ENCODE results near the gene GTPBP8.

The GTPBP8 gene

DNA sequence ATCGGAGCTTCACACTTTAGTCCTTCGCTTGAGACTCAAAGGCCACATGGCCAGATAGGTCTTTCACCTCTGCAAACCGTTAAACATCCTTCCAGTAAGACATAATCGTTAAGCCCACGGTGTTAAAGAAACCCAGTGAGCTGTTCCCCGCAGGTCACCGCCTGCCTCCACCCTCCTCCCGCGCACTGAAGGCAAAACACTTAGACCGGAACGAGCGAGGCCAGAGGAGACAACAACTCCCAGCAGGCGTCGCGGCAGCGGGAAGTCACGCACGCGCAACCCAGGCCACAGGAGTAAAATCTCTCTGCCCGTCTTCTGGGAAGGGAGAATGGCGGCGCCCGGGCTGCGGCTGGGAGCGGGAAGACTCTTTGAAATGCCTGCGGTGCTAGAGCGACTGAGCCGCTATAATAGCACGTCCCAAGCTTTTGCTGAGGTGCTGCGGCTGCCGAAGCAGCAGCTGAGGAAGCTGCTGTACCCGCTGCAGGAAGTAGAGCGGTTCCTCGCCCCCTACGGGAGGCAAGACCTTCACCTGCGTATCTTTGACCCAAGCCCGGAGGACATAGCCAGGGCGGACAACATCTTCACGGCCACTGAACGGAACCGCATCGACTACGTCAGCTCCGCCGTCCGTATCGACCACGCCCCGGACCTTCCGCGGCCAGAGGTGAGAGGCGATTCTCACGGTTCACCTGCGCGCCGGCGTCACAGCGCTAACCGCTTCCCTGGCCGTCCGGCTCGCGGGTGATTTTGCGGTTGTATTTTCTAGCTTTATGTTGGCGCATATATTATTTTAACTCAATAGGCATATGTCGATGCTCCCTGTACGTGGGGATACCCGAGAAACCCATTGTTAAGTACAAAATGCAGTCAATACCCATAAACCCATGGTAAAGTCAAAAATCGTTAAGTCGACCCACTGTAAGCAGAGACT, at the start of gene GTPBP8:
GTPBP8 (plus strand) TSS at position 313 of the 931 bp plus-strand sequence; CDS start at position 329, 16 bp downstream.
- DNase-seq: peak; percentile 83

DNA sequence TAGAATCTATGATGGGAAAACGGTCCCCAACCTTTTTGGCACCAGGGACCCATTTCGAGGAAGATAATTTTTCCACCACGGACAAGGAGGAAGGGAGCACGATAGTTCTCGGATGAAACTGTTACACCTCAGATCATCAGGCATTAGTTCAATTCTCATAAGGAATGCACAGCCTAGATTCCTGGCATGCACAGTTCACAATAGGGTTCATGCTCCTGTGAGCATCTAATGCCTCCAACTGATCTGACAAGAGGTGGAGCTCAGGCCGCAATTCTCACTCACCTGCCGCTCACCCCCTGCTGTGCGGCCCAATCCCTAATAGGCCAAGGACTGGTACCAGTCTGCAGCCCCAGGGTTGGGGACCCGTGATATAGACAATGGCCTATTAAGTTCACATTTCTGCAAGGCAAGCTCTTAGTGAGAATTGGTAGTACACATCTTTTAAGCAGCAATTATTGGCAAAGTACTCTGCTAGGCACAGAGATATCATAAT, 42.4 kb upstream of the GTPBP8 start:
- DNase-seq: no peak

DNA sequence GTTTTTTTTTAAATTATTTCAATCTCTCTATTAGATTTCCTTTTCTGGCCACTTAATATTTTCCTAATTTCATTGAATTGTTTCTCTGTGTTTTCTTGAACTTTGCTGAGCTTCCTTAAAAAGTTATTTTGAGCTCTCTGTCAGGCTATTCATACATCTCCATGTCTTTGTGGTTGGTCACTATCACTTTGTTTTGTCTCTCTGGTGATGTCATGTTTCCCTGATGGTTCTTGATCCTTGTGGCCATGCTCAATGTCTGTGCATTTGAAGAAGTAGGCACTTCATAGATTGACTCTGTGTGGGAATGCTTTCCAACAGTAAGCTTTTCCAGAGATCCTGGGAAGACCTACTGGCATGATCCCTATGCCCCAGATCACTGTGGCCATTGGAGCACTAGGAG, 34.4 kb upstream of the GTPBP8 start:
- no peak for DNase-seq

DNA sequence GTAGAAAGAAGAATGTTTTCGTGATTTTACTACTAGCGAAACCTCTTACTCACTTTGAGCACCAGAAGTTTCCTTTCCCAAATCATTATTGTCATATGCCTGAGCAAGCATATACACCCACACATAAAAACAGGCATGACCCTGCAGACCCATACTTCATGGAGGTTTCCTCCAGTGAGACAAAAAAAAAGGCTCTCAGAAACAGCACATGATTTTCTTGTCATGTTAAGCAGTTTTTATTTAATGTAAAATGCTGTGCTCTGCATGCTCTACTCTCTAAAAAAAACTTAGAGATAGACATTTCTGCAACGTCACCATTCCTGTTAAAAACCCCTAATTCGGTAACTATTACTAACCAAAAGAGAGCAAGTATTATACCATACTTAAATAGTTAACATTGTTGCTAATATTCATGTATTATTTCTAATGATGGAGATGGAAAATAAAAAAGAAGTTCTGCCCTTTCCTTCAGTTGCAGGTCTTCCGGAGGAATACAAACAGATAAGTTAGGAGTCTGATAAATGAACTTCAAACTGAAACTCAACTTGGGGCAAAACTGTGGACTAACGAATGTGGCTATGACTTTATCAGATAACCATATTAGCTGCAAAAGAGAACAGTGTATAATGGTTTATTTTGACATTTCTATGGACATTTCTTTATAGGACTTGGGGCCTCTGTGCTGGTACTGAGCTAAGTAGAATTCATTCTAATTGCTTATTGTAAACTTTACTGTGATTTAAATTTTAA, 31.8 kb upstream of the GTPBP8 start:
- DNase-seq: no peak

DNA sequence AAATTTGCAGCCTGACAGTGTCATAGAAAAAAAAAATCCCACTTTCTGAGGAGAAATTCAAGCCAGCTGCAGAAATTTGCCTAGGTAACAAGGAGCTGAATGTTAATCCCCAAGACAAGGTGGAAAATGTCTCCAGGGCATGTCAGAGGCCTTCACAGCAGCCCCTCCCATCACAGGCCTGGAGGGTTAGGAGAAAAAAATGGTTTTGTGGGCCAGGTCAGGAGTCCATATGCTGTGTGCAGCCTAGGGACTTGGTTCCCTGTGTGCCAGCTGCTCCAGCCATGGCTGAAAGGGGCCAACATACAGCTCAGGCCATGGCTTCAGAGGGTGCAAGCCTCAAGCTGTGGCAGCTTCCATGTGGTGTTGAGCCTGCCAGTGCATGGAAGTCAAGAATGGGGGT, 27.1 kb upstream of the GTPBP8 start:
- no peak for DNase-seq

DNA sequence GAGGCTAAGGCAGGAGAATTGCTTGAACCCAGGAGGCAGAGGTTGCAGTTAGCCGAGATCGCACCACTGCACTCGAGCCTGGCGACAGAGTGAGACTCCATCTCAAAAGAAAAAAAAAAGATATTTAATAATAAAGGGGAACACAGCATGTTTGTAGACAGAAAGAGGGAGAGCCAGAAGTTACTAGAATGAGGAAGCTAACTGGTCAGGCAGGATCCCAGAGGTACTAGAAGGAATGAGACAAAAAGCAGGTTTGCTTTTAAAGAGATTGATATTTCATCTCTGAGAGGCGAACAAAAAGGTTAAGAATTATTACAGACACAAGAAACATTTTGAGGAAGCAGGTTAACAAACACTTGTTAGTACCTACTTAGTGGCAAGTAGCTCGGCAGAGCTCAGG, 25.1 kb upstream of the GTPBP8 start:
- no peak for DNase-seq

DNA sequence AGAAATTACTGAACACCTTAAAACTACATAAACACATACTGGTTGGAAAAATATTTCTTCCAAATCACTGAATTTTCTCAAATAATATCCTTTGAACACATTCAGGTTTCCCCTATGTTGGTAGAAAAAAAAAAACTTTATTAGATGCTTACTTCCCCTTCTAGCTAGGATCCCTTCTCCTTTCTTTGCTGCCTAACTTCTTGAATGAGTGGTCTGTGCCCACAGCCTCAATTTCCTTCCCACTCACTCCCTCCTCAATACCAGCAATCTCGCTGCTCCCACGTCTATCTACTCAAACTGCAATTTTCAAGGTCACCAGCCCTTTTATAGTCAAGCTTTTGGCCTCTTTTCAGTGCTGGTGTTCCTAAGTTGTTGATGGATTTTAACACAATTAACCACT, 24.2 kb upstream of the GTPBP8 start:
- DNase-seq: no peak

DNA sequence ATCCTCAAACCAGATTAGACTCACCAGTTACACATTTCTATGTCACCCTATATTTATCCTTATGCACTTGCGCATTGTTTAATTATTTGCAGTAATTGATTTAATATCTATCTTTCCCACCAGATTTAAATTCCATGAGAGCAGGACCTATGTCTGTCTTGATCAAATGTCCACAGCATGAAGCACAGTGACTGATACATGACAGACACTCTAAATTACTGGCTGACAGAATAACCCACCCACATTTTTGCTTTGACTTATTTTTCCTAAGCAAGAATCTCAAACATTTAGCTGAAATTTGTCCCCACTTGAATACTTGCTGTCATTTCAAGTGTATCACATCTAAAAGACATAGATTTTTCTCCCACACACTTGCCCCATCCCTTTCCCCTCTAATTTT, 23.4 kb upstream of the GTPBP8 start:
- DNase-seq: no peak

DNA sequence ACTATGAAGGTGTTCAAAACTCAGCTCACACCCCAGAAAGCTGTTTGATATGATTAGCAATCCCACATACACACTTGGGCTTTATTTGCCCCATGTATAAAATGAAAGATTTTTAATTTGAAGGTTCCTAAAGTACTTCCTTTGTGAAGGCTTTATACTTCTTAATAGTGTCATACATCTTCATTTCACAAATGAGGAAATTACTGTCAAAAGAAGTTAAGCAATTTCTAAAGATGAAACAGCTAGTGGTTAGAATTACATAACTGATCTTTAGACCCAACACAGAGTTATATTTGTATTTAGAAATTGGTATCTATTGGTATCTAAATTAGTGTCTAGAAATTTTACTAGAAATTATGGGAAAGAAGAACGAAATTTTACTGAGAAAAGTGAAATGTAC, 23.0 kb upstream of the GTPBP8 start:
- DNase-seq: no peak

DNA sequence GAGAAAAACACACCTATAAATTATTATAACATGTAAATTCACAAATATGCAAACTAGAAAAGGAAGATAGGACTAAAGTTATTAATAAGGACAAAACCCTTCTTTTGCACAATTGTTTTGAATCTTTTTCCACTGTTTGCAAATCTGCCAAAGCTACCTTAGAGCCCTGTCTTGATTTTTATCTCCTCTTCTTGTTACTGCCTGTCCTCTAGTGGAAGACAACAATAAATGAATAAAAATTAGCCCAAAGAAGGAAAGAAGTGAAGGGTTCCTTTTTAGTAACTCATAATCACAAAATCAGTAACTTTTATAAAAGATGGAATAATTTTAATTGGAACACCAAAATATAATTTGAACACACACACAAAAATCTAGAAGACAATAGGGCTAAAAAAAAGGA, 18.6 kb upstream of the GTPBP8 start:
- no peak for DNase-seq

DNA sequence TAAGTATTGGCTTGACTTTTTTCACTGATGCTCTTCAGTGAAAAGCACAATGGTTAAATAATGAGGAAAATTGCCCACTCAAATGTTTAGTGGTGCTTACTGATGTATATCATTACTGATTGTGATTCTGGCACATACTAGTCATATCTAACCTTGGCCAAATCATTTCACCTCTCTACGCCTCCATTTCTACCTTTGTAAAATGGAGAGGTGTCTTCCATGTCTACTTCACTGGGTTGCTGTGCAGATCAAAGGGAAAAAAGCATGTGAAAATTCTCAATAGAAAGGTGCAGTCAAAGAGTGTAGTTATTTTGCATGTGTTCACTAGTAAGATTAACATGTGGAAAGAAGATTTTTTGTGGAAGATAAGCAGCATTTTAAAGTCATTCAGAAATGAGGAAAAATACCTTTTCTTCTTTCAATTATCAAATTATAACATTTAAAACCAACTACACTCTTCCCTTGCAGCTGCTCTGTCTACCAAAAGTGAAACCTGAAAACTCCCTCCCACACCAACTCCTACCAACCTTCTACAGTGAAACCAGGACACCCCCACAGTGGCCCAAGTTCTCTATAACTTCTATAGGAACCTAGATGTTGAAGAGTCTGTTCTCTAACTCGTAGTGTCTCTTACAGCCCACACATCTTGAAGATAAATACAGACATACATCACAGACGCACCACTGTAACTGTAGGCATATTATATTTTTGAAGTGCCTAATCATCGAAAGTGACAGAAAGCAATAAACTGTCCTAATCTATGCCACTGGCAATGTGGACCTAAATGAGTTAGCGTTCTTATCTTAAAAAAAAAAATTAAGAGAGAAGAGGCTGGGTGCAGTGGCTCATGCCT, 17.2 kb upstream of the GTPBP8 start:
- no peak for DNase-seq

DNA sequence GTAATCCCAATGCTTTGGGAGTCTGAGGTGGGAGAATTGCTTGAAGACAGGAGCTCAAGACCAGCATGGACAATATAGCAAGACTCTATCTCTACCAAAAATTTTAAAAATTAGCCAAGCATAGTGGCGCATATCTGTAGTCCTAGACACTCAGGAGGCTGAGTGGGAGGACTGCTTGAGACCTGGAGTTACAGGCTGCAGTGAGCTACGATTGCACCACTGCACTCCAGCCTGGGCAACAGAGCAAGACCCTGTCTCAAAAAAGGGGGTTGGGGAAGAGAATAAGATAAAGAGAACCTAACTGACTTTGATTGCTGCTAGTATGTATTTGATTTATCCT, 16.6 kb upstream of the GTPBP8 start:
- no peak for DNase-seq

DNA sequence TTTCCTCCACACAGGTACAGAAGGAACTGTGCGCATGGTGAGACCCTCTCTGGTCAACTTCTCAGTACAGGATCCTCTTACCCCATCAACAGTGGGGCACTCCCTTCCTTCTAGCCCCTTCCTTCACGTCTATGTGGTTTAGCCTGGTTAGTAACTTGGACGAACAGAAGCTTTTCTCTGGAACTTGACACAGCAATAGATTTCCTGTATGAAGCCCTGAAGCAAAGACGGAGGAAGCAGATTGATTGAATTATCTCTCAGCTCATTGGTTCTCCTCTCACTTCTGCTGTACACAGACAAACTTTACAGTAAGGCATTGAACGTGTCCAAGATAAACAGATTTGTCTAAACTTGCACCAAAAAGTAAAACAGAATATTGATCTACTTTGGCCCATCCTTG, 15.9 kb upstream of the GTPBP8 start, which contains the start of gene CD200R1:
CD200R1 (minus strand) TSS at position 210 of the 400 bp plus-strand sequence. CDS start 246 bp downstream, outside the sequence.
- DNase-seq: no peak

DNA sequence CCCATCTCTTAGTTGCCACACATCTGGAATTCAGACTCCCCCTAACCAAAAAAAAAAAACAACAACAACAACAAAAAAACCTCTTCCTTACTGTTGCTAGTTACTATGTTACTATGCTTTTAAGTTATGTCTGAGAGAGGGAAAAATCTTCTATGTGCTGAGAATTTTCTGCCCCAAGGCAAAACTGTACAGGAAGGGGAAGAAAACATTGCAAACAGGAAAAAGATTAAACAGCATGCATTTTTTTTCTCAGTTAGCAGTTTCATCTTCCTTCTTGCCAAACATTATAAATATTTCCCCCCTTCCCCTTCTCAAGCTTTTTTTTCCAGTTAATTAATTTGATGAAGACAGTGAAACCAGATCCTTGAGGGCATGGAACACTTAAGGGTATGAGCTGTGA, 14.8 kb upstream of the GTPBP8 start:
- no peak for DNase-seq

DNA sequence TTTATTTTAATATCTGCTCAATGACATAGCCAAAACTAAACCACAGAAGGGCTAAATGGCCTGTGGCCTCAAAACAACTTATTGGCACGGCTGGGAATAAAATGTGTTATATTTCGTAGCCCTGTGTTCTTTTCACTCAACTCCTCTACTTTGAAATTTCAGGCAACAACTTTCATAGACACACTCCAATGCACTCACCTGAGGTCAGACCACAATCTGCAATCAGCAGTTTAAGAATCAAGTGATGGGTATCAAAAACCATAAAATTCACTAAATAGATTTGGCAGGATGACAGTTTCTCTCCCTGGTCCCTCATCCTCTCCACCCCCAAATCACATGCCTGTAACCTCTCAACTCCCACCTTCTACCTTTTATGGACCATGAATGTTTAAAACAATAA, 13.8 kb upstream of the GTPBP8 start:
- no peak for DNase-seq

DNA sequence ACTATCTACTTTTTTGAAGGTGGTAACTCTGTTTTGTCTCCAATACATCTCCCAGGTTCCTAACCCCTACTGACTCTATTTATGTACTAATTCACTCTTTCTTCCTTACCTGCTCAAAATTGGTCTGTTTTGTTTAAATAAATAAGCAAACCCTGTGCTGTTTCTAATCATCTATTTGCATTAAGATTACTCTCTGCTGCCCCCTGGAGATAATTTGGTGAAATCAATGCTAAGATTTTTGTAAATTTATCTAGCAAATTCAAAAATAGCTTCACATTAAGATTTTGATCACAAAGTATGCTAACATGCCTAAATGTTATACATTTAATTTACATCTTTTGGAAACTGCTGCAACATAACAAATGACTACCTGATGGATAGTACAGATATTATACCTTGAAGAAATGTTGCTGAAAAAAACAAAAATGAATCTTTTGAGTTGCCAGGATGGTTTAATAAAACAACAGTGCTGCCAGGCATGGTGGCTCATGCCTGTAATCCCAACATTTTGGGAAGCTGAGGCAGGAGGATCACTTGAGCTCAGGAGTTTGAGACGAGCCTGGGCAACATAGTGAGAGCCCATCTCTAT, 11.4 kb upstream of the GTPBP8 start:
- DNase-seq: no peak

DNA sequence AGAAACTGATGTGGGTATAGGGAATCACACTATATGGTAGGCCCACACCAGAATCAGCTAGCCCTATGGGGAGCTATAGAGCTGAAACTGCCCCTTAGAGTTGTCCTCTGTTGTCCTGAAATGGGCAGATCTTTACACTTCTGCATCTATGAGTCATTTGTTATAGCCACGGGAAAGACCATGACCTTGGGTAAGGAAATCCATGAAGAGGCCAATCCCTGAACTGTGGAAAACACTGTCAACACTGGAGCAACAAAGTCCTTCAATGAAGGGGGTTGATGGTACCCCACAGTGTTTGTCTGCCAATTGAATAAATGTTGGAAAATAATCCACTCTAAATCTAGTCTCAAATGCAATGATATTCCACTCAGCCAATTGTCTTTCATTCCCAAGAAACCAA, 10.7 kb upstream of the GTPBP8 start:
- no peak for DNase-seq

DNA sequence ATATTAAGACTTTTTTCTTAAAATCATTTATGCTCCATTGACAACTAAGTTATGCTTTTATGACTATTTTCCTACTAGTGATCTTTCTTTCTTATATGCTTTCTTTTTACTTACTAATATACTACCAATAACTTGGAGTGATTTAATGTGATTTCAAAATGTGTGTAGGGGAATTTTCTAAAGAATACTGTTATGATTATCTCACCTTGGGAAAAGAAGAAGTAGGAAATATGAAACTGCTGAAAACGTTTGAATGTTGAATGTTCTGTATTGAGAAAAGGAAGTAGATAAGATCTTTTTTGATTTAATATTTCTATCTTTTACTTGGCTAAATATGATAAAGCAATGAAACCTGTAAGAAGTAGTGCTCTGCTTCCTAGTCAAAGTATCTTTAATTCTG, 8.1 kb upstream of the GTPBP8 start:
- DNase-seq: no peak

DNA sequence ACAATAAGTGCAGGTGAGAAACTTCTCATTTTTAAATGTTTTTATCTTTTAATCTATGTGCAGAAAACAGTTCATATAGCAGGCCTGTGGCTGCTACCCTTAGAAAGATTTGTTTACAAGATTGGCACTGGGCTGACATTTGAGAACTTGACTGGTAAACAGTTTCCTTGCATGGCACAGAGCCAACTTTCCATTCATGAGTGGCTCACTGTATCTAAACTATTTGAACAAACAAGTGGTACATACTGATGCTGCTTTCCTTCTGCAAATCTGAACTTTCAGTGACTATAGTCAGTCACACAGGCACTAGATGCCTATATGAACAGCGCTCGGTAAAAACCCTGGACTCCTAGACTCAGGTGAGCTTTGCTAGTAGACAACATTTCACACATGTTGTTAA, 6.3 kb upstream of the GTPBP8 start:
- peak; percentile 50 for DNase-seq

DNA sequence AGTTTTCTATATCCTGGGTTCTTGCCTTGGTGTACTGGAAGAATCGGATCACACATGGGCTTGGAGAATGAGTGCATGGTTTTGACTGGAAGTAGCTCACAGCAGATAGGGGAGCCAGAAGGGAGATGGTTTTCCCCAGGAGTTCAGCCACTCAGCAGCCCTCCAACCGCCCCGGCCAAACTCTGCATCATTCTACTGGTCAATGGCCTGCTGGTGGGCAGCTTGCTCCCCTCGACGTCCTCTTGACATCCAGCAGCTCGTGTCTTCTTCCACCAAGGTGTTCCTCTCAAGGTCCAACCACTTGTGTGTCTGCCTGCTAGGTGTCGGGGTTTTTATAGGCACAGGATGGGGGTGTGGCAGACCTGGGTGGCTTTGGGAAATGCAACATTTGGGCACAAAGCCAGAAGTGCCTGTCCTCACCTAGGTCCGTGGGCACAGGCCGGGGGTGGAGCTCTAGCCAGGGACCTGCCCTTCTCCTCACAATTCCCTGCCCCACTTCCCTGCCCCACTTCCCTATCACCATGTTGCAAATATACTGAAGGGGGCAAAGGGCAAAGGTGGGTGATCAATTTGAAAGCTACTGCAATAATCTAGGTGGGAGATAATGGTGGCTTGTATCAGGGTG, 3.0 kb upstream of the GTPBP8 start:
- no peak for DNase-seq

DNA sequence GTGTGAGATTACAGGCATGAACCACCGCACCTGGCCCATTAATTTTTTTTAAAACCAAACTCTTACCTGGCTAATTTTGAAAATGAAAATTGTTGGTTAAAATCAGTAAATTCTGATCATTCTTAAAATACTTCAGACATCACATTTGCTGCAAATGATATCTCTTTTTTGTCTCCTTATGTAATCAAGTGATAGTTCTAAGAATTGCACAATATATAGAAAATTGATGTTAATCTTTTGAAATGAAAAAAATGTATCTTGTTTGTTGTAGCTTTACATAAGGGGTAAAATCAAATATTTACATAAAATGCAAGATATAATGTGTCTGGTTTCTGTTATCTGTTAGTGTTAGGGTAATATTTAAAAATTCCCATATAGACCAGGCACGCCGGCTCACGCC, 5.0 kb downstream of the GTPBP8 start:
- DNase-seq: no peak

DNA sequence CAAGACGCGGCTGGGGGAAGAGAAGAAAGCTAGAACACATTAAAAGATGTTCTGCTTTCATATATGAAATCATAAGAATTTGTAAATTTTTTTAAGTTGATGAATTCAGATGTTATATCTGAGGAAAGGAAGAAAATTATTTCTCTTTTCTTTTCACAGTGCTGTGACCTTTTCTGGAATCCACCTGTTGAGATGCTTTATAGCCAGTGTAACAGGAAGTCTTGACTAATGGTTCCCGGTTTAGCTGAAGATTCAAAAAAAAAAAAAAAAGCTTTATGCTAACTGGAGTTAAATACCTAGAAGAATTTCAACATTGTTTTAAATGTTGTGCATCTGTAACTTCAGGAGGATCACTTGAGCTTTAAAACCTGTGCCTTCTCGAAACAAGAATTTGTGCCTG, 9.9 kb downstream of the GTPBP8 start:
- DNase-seq: no peak
